NCI-H69 (cell line): ENCODE results near the gene ATXN7L1.
A peak's percentile ranks its signal among the peaks of the same experiment; 100 is the strongest.

ENCODE experiments used
- DNase-seq: peaks from one replicate; lab custom pipeline; 2025; lab: John Stamatoyannopoulos, UW

ATXN7L1 gene

GRCh38 chr7:105778956-105779355 lies 97.4 kb downstream of the ATXN7L1 start:
- no peak for DNase-seq

GRCh38 chr7:105776986-105777910 lies 99.2 kb downstream of the ATXN7L1 start:
- no peak for DNase-seq

GRCh38 chr7:105776068-105776790 lies 100.2 kb downstream of the ATXN7L1 start:
- peak; percentile 31 for DNase-seq

GRCh38 chr7:105775580-105775979 lies 100.8 kb downstream of the ATXN7L1 start:
- DNase-seq = no peak

GRCh38 chr7:105773030-105773460 lies 103.4 kb downstream of the ATXN7L1 start:
- DNase-seq = peak; percentile 71

DNA sequence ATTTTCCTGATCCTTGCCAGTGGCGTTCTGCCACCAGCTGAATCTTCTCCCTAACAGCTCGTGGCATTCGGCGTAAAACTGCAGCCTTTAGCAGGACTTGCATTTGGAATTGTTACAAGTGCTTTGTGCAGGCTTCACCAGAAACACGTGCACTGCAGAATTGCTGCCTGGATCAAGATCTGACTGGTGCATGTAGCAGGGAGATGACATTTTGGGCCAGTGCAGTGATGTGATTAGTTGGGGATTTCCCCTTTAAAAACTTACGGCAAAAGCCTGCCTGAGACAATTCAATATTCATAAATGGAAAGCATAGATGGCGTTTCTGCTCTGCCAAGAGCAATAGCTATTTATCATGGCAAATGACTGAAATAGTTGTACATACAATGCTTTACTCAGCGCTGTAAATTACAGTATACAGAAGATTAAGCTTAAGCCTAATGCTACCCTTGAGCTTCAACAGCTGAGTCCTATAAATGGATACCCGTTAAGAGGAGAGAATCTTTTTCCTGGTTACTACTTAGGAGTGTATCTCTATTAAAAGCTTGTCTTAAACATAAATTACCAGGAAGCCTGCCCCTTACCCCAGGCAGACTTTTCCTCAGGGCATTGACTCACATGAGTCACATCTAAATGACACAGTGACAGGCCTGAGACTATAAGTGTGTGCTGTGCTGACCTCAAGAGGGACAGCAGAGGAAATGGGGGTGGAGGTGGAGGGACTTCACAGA lies 106.3 kb downstream of the ATXN7L1 start:
- peak; percentile 74 for DNase-seq

DNA sequence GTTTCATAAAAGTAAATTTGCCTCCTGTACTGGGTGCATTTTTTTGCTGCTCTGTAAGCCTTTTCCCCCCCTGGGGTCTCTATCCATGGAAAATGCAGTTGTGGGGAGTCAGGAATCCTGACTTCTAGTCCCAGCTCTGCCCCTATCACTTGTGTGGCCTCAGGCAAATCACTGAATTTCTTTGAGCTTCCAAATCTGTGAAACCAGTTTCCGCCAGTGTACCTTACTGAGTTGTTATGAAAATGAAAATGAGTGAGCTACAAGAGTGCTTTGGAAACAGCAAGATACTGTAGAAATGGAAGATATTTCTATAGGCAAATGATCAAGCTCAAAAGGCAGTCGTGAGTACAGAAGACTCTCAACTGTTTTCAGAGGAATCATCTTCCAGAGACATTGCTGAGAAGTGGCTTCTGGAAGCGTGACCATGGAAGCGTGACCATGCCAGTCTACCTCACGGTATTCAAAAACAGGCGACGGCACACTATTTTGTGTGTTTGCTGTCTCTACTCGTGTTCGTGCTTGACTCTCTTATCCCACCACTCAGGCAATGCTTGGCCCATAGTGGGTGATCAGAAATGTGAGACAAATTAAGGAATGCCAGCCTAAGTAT lies 107.4 kb downstream of the ATXN7L1 start:
- DNase-seq = no peak

- no peak for DNase-seq
Measured at GRCh38 chr7:105768117-105768516, 108.3 kb downstream of the ATXN7L1 start.

DNA sequence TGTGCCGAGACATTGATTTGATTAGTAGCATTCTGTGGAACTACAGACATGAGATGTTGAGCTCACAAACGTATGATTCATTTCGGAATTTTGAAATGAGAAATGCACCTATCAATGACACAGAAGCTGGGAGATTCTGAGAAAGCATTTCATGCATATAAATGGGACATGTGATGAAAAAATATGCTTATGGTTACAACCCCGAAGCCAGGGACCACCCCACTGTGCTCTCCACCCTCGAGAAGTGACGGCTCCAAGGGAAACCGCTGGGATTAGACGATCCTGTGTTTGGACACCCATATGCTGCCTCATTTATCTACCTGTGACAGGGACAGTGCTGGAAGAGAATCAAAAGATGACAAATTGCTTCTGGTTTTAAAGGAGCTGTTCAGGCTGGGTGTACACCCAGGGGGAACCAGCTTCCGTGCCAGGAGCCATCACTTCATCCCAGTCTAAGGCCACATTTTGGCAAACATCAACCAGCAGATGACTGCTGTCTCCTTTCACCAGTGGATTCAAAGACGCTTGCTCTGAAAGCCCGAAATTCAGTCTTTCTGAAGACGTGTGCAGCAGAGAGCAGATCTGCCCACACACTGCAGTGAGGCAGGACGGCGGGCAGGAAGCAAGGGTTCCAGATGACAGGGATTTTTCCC lies 109.9 kb downstream of the ATXN7L1 start:
- no peak for DNase-seq

- DNase-seq = no peak
Measured at GRCh38 chr7:105765846-105766245, 110.6 kb downstream of the ATXN7L1 start.

GRCh38 chr7:105764506-105764905 lies 111.9 kb downstream of the ATXN7L1 start:
- no peak for DNase-seq

- DNase-seq = peak; percentile 30
Measured at GRCh38 chr7:105760551-105761447, 115.6 kb downstream of the ATXN7L1 start.

DNA sequence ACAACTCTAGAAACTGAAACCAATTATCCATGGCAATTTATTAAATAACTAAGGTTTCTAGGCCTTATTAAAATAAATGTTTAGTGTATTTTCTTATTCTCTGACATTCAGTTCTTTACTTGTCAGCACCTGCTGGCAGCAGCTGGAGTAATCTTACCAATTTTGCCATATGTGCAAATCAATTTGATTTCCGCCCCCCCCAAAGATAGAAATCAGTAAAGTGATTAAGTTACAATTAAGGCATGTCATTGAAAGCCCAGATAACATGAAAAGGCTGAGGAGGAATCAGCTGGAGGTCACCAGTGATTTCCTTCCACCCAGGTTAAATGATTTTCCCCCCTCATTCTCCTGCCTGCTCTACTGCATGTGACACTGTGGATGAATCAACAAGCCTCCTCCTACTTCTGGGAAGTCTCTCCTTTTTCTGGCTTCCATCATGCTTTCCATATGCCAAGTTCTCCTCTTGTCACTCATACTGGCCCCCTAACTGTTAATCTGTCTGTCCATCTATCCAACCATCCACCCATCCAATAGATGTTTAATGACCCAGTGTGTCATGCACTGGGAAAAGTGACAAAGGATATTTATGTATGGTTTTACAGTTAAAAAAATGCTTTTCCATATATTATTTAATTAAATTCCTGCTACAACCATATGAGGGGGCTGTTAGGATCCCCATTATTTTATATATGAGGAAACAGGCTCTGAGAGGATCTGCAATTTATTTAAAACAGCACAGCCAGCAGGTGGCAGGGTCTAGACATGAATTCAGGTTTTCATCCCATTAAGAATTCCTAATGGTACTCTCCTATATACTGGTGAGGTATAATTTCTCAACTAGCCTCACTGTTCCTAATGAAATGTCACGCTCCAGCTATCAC lies 116.5 kb downstream of the ATXN7L1 start:
- peak; percentile 77 for DNase-seq

DNA sequence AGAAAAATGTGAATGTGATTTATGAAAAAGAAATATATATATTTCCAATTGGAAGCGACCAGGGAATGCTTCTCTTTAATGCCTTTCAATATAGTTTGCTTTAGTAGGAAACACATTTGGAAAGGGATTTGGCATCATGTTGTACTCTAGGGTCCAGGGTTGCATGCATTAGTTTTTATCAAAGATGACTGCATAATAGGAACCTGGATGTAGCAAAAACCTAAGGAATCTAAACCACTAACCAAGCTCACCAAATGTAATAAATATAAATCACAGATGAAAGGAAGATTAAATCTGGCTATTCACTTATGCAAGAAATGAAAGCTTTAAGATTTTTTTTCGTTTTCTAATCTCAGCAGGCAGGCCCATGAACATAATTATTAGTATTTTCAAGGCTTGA lies 120.0 kb downstream of the ATXN7L1 start:
- DNase-seq = no peak

- no peak for DNase-seq
Measured at GRCh38 chr7:105752671-105753275, 123.6 kb downstream of the ATXN7L1 start.

GRCh38 chr7:105751054-105751453 lies 125.3 kb downstream of the ATXN7L1 start:
- DNase-seq = no peak

- DNase-seq = no peak
Measured at GRCh38 chr7:105748701-105749100, 127.7 kb downstream of the ATXN7L1 start.

GRCh38 chr7:105745681-105746330 lies 130.6 kb downstream of the ATXN7L1 start:
- DNase-seq = no peak
